Gastrocnemius medialis (tissue), 4 donors: ENCODE data around the gene PIK3CD. TPM values are rescaled to one million over a fixed set of nuclear protein-coding genes. Genes with fewer than 3 reads are reported as not detected.
"Not testable (repeated sequence)": the region's sequence is repeated elsewhere in the genome, so short reads cannot be mapped to it uniquely, and the experiment has no call there.

Source experiments
- ATAC-seq, 2 donors: fragments of 150-250 bp; one replicate each; pipeline ENCODE4 v1.9.1; 2016
- DNase-seq, 2 donors: peaks; one replicate each; pipeline ENCODE4 v3.0.0-alpha.2; 2019
- H3K27ac ChIP-seq, 4 donors: fragments of 200-600 bp; sonication (generic); 1 replicate in 1 of 4; 2 replicates in 3 of 4; pipeline ENCODE4 v1.5.1; 2016 to 2018; ENCODE audit warnings: mild to moderate bottlenecking in 2 of 4, moderate library complexity in 1 of 4
- H3K27me3 ChIP-seq, 3 donors: fragments of 200-600 bp; sonication (generic) in 2 of 3; 1 replicate in 1 of 3; 2 replicates in 2 of 3; pipeline versions ENCODE4 v1.5.1 to v1.6.0; 2016 to 2019; ENCODE audit warnings: mild to moderate bottlenecking in 1 of 3, moderate library complexity in 1 of 3
- H3K36me3 ChIP-seq, 2 donors: fragments of 200-600 bp; sonication (generic) in 1 of 2; one replicate each; pipeline ENCODE4 v1.5.1; 2017 to 2018
- H3K4me1 ChIP-seq, 2 donors: fragments of 200-600 bp; sonication (generic) in 1 of 2; one replicate each; pipeline ENCODE4 v1.5.1; 2016 to 2017; ENCODE audit warnings: mild to moderate bottlenecking in 2 of 2
- H3K4me3 ChIP-seq, 4 donors: fragments of 200-600 bp; sonication (generic) in 3 of 4; 1 replicate in 1 of 4; 2 replicates in 3 of 4; pipeline ENCODE4 v1.5.1; 2016 to 2019; ENCODE audit warnings: mild to moderate bottlenecking in 2 of 4
- H3K9me3 ChIP-seq, 3 donors: fragments of 200-600 bp; sonication (generic) in 2 of 3; 1 replicate in 1 of 3; 2 replicates in 2 of 3; pipeline ENCODE4 v1.5.1; 2016 to 2019
- CTCF ChIP-seq, 5 experiments: fragments of 450-650 bp in 3 of 5; fragments of 200-600 bp in 2 of 5; sonication (generic) in 2 of 5; IDR thresholded peaks in 4 of 5; conservative IDR thresholded peaks in 1 of 5; 1 replicate in 4 of 5; 2 replicates in 1 of 5; pipeline ENCODE4 v1.5.1; 2016 to 2019; ENCODE audit warnings: antibody characterized with exemption in 5 of 5, mild to moderate bottlenecking in 3 of 5, moderate library complexity in 3 of 5
- POLR2A ChIP-seq, 2 donors: fragments of 450-650 bp; IDR thresholded peaks; one replicate each; pipeline ENCODE4 v1.6.1; 2017; ENCODE audit warnings: antibody characterized with exemption in 2 of 2, mild to moderate bottlenecking in 2 of 2, moderate library complexity in 2 of 2
- in situ Hi-C, 4 donors: fragments of 200-750 bp; cut with MboI; loops; one replicate each; pipeline versions ENCODE4 v1.15.0 to v1.8.0; 2017; ENCODE audit warnings: low sequenced_read_pairs in 4 of 4
- intact Hi-C: fragments of 100-400 bp; cut with DNase I; formaldehyde crosslinking; loops from one replicate; pipeline ENCODE4 v1.15.1; 2023; ENCODE audit warnings: low total_unique reads
- total RNA-seq, 4 donors: library from RNA; depleted of rRNA; stranded (reverse); fragments of >200 nt; gene quantifications; one replicate each; pipeline versions ENCODE4 v1.1.0 to v1.2.3, GENCODE V29; 2016

The PIK3CD gene
- total RNA-seq, 4 donors from 2014 or later, result 0.66 to 2.3 (median 1.3) TPM

GRCh38 chr1:9758559-9759121 is 107.1 kb downstream of the PIK3CD start:
- in situ Hi-C loops, result no loop called here
- H3K27me3 ChIP-seq, result no peaks in the 10 kb centered on the region
- H3K4me1 ChIP-seq, result peaks cover 6 to 8% of the 10 kb centered on the region in 2 donors
- TF ChIP-seq CTCF (IDR thresholded peaks at IDR 0.05 in 4 of 5, conservative IDR thresholded peaks at IDR 0.05 in 1 of 5) (no peak), POLR2A (IDR thresholded peaks at IDR 0.05) (no peak)
- no peaks in the 10 kb centered on the region for H3K9me3 ChIP-seq
- DNase-seq (no peak), ATAC-seq (no peak)
- intact Hi-C loops, result no loop called here
- H3K36me3 ChIP-seq, result no peaks in the 10 kb centered on the region
- no peak overlapping the region for H3K4me3 ChIP-seq
- peak overlapping the region in 1 of 4 donors; percentile 48 for H3K27ac ChIP-seq

- ATAC-seq (no peak), DNase-seq (no peak)
- in situ Hi-C loops (no loop called here), intact Hi-C loops (no loop called here)
- peak overlapping the region in 1 of 4 donors; percentile 48 for H3K27ac ChIP-seq
- no peaks in the 10 kb centered on the region for H3K36me3 ChIP-seq
- no peaks in the 10 kb centered on the region for H3K27me3 ChIP-seq
- H3K4me1 ChIP-seq, result peaks cover 6 to 8% of the 10 kb centered on the region in 2 donors
- no peak for TF ChIP-seq CTCF (IDR thresholded peaks at IDR 0.05 in 4 of 5, conservative IDR thresholded peaks at IDR 0.05 in 1 of 5)
- no peak for TF ChIP-seq POLR2A (IDR thresholded peaks at IDR 0.05)
- H3K4me3 ChIP-seq, result no peak overlapping the region
- no peaks in the 10 kb centered on the region for H3K9me3 ChIP-seq
Measured at GRCh38 chr1:9759939-9760338, 108.4 kb downstream of the PIK3CD start.

GRCh38 chr1:9760824-9761223 is 109.3 kb downstream of the PIK3CD start:
- H3K36me3 ChIP-seq, result no peaks in the 10 kb centered on the region
- no peaks in the 10 kb centered on the region for H3K27me3 ChIP-seq
- H3K4me3 ChIP-seq, result no peak overlapping the region
- no peaks in the 10 kb centered on the region for H3K9me3 ChIP-seq
- H3K4me1 ChIP-seq, result peaks cover 6 to 8% of the 10 kb centered on the region in 2 donors
- DNase-seq, result no peak
- no peak for TF ChIP-seq POLR2A (IDR thresholded peaks at IDR 0.05)
- TF ChIP-seq CTCF (IDR thresholded peaks at IDR 0.05 in 4 of 5, conservative IDR thresholded peaks at IDR 0.05 in 1 of 5), result no peak
- intact Hi-C loops, result no loop called here
- H3K27ac ChIP-seq, result no peak overlapping the region
- in situ Hi-C loops, result no loop called here
- ATAC-seq, result no peak

- TF ChIP-seq POLR2A (IDR thresholded peaks at IDR 0.05) (no peak), CTCF (IDR thresholded peaks at IDR 0.05 in 4 of 5, conservative IDR thresholded peaks at IDR 0.05 in 1 of 5) (no peak)
- no peaks in the 10 kb centered on the region for H3K27me3 ChIP-seq
- no peak for DNase-seq
- peaks cover 4 to 8% of the 10 kb centered on the region in 2 donors for H3K4me1 ChIP-seq
- H3K9me3 ChIP-seq, result no peaks in the 10 kb centered on the region
- intact Hi-C loops (no loop called here), in situ Hi-C loops (no loop called here)
- no peaks in the 10 kb centered on the region for H3K36me3 ChIP-seq
- no peak overlapping the region for H3K27ac ChIP-seq
- H3K4me3 ChIP-seq, result no peak overlapping the region
- ATAC-seq, result no peak
Measured at GRCh38 chr1:9761855-9762254, 110.3 kb downstream of the PIK3CD start.

- H3K9me3 ChIP-seq, H3K4me1 ChIP-seq, in situ Hi-C loops, H3K4me3 ChIP-seq, intact Hi-C loops, ATAC-seq, H3K27me3 ChIP-seq, H3K36me3 ChIP-seq, DNase-seq, H3K27ac ChIP-seq: not testable (repeated sequence)
Measured at GRCh38 chr1:9762446-9762845, 110.9 kb downstream of the PIK3CD start.
